ENCODE results near the gene KRTAP29-1. TPM values are rescaled to one million over a fixed set of nuclear protein-coding genes. Genes with fewer than 3 reads are reported as not detected.

Gene KRTAP29-1
- total RNA-seq, 3 donors from 2014 or later (not counting 1 experiment from before 2014, with no cell fraction given): not detected

GRCh38 chr17:41315814-41316445, 13.3 kb upstream of the KRTAP29-1 start:
- Histone ChIP-seq H3K27ac (ENCODE audit: low read length) (no peak overlapping the region), H3K4me1 (ENCODE audit: control insufficient read depth, insufficient read depth, low read length) (no peaks in the 10 kb centered on the region), H3K9me3 (ENCODE audit: control insufficient read depth, insufficient read depth, low read length) (no peaks in the 10 kb centered on the region), H3K36me3 (ENCODE audit: control insufficient read depth, insufficient read depth, low read length) (no peaks in the 10 kb centered on the region), H3K27me3 (ENCODE audit: control insufficient read depth, insufficient read depth, low read length) (no peaks in the 10 kb centered on the region), H3K4me3 (ENCODE audit: low read length) (no peak overlapping the region)
- DNase-seq (no peak), ATAC-seq (no peak)
- Mint-ChIP-seq H3K27ac (no peak overlapping the region), H3K36me3 (no peaks in the 10 kb centered on the region), H3K27me3 (ENCODE audit: low read depth in 2 of 2) (peaks cover 8 to 10% of the 10 kb centered on the region in 2 donors), H3K4me1 (peaks cover 3% of the 10 kb centered on the region in 2 donors), H3K9me3 (peaks cover 0 to 3% of the 10 kb centered on the region in 2 donors), H3K4me3 (no peak overlapping the region)
- TF ChIP-seq, protein P1, sequence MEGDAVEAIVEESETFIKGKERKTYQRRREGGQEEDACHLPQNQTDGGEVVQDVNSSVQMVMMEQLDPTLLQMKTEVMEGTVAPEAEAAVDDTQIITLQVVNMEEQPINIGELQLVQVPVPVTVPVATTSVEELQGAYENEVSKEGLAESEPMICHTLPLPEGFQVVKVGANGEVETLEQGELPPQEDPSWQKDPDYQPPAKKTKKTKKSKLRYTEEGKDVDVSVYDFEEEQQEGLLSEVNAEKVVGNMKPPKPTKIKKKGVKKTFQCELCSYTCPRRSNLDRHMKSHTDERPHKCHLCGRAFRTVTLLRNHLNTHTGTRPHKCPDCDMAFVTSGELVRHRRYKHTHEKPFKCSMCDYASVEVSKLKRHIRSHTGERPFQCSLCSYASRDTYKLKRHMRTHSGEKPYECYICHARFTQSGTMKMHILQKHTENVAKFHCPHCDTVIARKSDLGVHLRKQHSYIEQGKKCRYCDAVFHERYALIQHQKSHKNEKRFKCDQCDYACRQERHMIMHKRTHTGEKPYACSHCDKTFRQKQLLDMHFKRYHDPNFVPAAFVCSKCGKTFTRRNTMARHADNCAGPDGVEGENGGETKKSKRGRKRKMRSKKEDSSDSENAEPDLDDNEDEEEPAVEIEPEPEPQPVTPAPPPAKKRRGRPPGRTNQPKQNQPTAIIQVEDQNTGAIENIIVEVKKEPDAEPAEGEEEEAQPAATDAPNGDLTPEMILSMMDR (IDR thresholded peaks at IDR 0.05): no peak
- intact Hi-C loops (cut with micrococcal nuclease): no loop called here
- 90% methylated on average over 17 of the region's 17 CpGs for WGBS (ENCODE audit: insufficient coverage)

DNA sequence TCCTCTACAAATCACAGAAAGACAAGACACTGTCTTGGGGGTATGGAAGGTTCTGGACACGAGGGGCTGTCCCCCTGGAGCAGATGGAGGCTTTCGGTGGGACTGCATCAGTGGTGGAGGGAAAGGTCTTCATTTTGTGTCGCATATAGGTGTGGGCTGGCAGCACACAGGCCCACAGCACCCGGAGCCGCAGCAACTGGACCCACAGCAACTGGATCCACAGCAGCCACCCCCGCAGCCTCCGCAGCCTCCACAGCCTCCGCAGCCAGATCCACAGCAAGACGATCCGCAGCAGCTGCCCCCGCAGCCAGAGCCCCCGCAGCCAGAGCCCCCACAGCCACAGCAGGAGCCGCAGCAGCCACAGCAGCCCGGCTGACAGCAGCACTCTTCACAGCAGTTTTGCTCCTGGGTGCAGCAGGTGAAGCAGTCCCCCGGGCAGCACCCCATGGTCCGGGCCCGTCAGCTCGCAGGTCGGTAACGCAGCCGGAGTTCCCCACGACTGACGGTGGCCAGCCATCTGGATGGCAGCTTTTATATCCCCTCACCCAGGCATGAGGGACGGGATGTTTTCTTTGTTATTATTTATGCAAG, 12.6 kb upstream of the KRTAP29-1 start, which contains the start of gene KRTAP17-1:
Gene KRTAP17-1, minus strand, starts transcription at position 507 of the 591 bp plus-strand sequence. Its CDS starts 60 bp downstream, at position 447.
- H3K27ac Mint-ChIP-seq: no peak within 1 kb of the TSS

GRCh38 chr17:41311111-41311510, 8.5 kb upstream of the KRTAP29-1 start:
- TF ChIP-seq, protein P1 (IDR thresholded peaks at IDR 0.05): no peak
- WGBS (ENCODE audit: insufficient coverage): 77% methylated on average over 1 of the region's 1 CpG
- peaks cover 7 to 8% of the 10 kb centered on the region in 2 donors for H3K27me3 Mint-ChIP-seq (ENCODE audit: low read depth in 2 of 2)
- peaks cover 45 to 49% of the 10 kb centered on the region in 2 donors for H3K4me1 Mint-ChIP-seq
- ATAC-seq: no peak
- peaks cover 38% of the 10 kb centered on the region for H3K4me1 ChIP-seq (ENCODE audit: control insufficient read depth, insufficient read depth, low read length)
- H3K27ac Mint-ChIP-seq: no peak overlapping the region
- H3K36me3 Mint-ChIP-seq: no peaks in the 10 kb centered on the region
- no peak overlapping the region for H3K4me3 ChIP-seq (ENCODE audit: low read length)
- no peaks in the 10 kb centered on the region for H3K36me3 ChIP-seq (ENCODE audit: control insufficient read depth, insufficient read depth, low read length)
- H3K9me3 Mint-ChIP-seq: no peaks in the 10 kb centered on the region
- intact Hi-C loops (cut with micrococcal nuclease): no loop called here
- no peak overlapping the region for H3K4me3 Mint-ChIP-seq
- no peak for DNase-seq
- no peak overlapping the region for H3K27ac ChIP-seq (ENCODE audit: low read length)
- H3K9me3 ChIP-seq (ENCODE audit: control insufficient read depth, insufficient read depth, low read length): no peaks in the 10 kb centered on the region
- no peaks in the 10 kb centered on the region for H3K27me3 ChIP-seq (ENCODE audit: control insufficient read depth, insufficient read depth, low read length)

More for the DNA sequence above, 12.6 kb upstream of the KRTAP29-1 start, which contains the start of gene KRTAP17-1:
- H3K27ac ChIP-seq (ENCODE audit: low read length): no peak within 1 kb of the TSS
- peaks cover 0 to 3% of the 10 kb centered on the region in 2 donors for H3K9me3 Mint-ChIP-seq
- DNase-seq (no peak), ATAC-seq (no peak)
- no peaks in the 10 kb centered on the region for H3K27me3 ChIP-seq (ENCODE audit: control insufficient read depth, insufficient read depth, low read length)
- no peaks in the 10 kb centered on the region for H3K36me3 Mint-ChIP-seq
- H3K9me3 ChIP-seq (ENCODE audit: control insufficient read depth, insufficient read depth, low read length): no peaks in the 10 kb centered on the region
- no peak within 1 kb of the TSS for H3K4me3 Mint-ChIP-seq
- peaks cover 3% of the 10 kb centered on the region for H3K4me1 ChIP-seq (ENCODE audit: control insufficient read depth, insufficient read depth, low read length)
- H3K27me3 Mint-ChIP-seq (ENCODE audit: low read depth in 2 of 2): peaks cover 8 to 10% of the 10 kb centered on the region in 2 donors
- H3K4me3 ChIP-seq (ENCODE audit: low read length): no peak within 1 kb of the TSS
- no peaks in the 10 kb centered on the region for H3K36me3 ChIP-seq (ENCODE audit: control insufficient read depth, insufficient read depth, low read length)
- TF ChIP-seq, protein P1 (IDR thresholded peaks at IDR 0.05): no peak
- peaks cover 5 to 10% of the 10 kb centered on the region in 2 donors for H3K4me1 Mint-ChIP-seq
- intact Hi-C loops (cut with micrococcal nuclease): no loop called here
- WGBS (ENCODE audit: insufficient coverage): 93% methylated on average over 24 of the region's 24 CpGs
